H9 (cell line): ENCODE data around the gene ARHGEF33. TPM values are rescaled to one million over a fixed set of nuclear protein-coding genes. Genes with fewer than 3 reads are reported as not detected.

Source experiments
- DNase-seq: peaks from one replicate; pipeline ENCODE4 v3.0.0-alpha.2; 2017
- H2AFZ ChIP-seq: one replicate; pipeline ENCODE4 v1.6.1; 2013; ENCODE audit warnings: mild to moderate bottlenecking, low read length, control low read depth, moderate library complexity
- H2AK5ac ChIP-seq: 2 replicates; pipeline ENCODE4 v1.6.1; 2013; ENCODE audit warnings: low read length, control low read depth, mixed read lengths; ENCODE audit not compliant: insufficient read length
- H2BK120ac ChIP-seq: one replicate; pipeline ENCODE4 v1.6.1; 2013; ENCODE audit warnings: low read depth, mild to moderate bottlenecking, low read length, control low read depth, inconsistent platforms; ENCODE audit not compliant: poor library complexity, severe bottlenecking
- H2BK12ac ChIP-seq: 2 replicates; pipeline ENCODE4 v1.6.1; 2013; ENCODE audit warnings: low read length, control low read depth, mixed read lengths, low read depth; ENCODE audit not compliant: insufficient read length
- H2BK15ac ChIP-seq: 2 replicates; pipeline ENCODE4 v1.6.1; 2013; ENCODE audit warnings: low read depth, low read length, control low read depth
- H2BK20ac ChIP-seq: one replicate; pipeline ENCODE4 v1.6.1; 2013; ENCODE audit warnings: low read depth, mild to moderate bottlenecking, low read length, control low read depth, inconsistent platforms; ENCODE audit not compliant: poor library complexity, severe bottlenecking
- H2BK5ac ChIP-seq: 2 replicates; pipeline ENCODE4 v1.6.1; 2013; ENCODE audit warnings: low read length, control low read depth, mixed read lengths; ENCODE audit not compliant: insufficient read length
- H3K14ac ChIP-seq: 2 replicates; pipeline ENCODE4 v1.6.1; 2013; ENCODE audit warnings: low read length, control low read depth; ENCODE audit not compliant: insufficient read depth
- H3K18ac ChIP-seq: 2 replicates; pipeline ENCODE4 v1.6.1; 2013; ENCODE audit warnings: low read depth, mild to moderate bottlenecking, mixed read lengths, low read length, control low read depth; ENCODE audit not compliant: insufficient read length
- H3K23ac ChIP-seq: 2 replicates; pipeline ENCODE4 v1.6.1; 2013; ENCODE audit warnings: low read length, control low read depth, mixed read lengths, low read depth; ENCODE audit not compliant: insufficient read length
- H3K23me2 ChIP-seq: 2 replicates; pipeline ENCODE4 v1.6.1; 2013; ENCODE audit warnings: low read depth, mild to moderate bottlenecking, mixed read lengths, low read length, control low read depth; ENCODE audit not compliant: insufficient read length, poor library complexity, severe bottlenecking
- H3K27ac ChIP-seq: 2 replicates; pipeline ENCODE4 v1.5.1; 2013; ENCODE audit warnings: low read length, control low read depth, mixed read lengths, low read depth; ENCODE audit not compliant: insufficient read length
- H3K27me3 ChIP-seq: 2 replicates; pipeline ENCODE4 v1.6.1; 2013; ENCODE audit warnings: low read length, control low read depth, inconsistent platforms; ENCODE audit not compliant: insufficient read depth
- H3K4ac ChIP-seq: 2 replicates; pipeline ENCODE4 v1.6.1; 2013; ENCODE audit warnings: low read depth, mild to moderate bottlenecking, control low read depth, inconsistent platforms, low read length, moderate library complexity
- H3K4me1 ChIP-seq: 2 replicates; pipeline ENCODE4 v1.6.1; 2013; ENCODE audit warnings: low read length, control low read depth, inconsistent platforms; ENCODE audit not compliant: insufficient read depth
- H3K4me2 ChIP-seq: 2 replicates; pipeline ENCODE4 v1.6.1; 2013; ENCODE audit warnings: low read length, control low read depth, mixed read lengths; ENCODE audit not compliant: insufficient read length, insufficient read depth
- H3K56ac ChIP-seq: 2 replicates; pipeline ENCODE4 v1.6.1; 2013; ENCODE audit warnings: low read depth, mild to moderate bottlenecking, mixed read lengths, low read length, control low read depth; ENCODE audit not compliant: insufficient read length
- H3K79me1 ChIP-seq: 2 replicates; pipeline ENCODE4 v1.6.1; 2013; ENCODE audit warnings: low read depth, mild to moderate bottlenecking, moderate library complexity, low read length, control low read depth, inconsistent platforms; ENCODE audit not compliant: insufficient read depth, poor library complexity, severe bottlenecking
- H3K79me2 ChIP-seq: 2 replicates; pipeline ENCODE4 v1.6.1; 2013; ENCODE audit warnings: low read length, control low read depth, inconsistent platforms; ENCODE audit not compliant: insufficient read depth
- H3K9ac ChIP-seq: 2 replicates; pipeline ENCODE4 v1.6.1; 2013; ENCODE audit warnings: low read length, control low read depth, mixed read lengths; ENCODE audit not compliant: insufficient read length; ENCODE audit errors: extremely low read depth
- H3K9me3 ChIP-seq: one replicate; pipeline ENCODE4 v1.6.1; 2013; ENCODE audit warnings: low read depth, low read length, inconsistent platforms; ENCODE audit not compliant: control insufficient read depth
- H3T11ph ChIP-seq: one replicate; pipeline ENCODE4 v1.6.1; 2013; ENCODE audit warnings: mild to moderate bottlenecking, low read length, control low read depth, inconsistent platforms
- H4K20me1 ChIP-seq: one replicate; pipeline ENCODE4 v1.6.1; 2013; ENCODE audit not compliant: control insufficient read depth, insufficient read length, insufficient read depth
- H4K5ac ChIP-seq: 2 replicates; pipeline ENCODE4 v1.6.1; 2013; ENCODE audit warnings: low read depth, mild to moderate bottlenecking, mixed read lengths, low read length, control low read depth; ENCODE audit not compliant: insufficient read length
- H4K8ac ChIP-seq: replicated peaks from 2 replicates; pipeline ENCODE4 v1.6.1; 2013; ENCODE audit warnings: low read length, control low read depth, mixed read lengths, low read depth; ENCODE audit not compliant: insufficient read length
- H4K91ac ChIP-seq: 2 replicates; pipeline ENCODE4 v1.6.1; 2013; ENCODE audit warnings: low read depth, mild to moderate bottlenecking, moderate library complexity, mixed read lengths, low read length, control low read depth; ENCODE audit not compliant: insufficient read length
- H3K27ac Mint-ChIP-seq, 3 experiments: 2 replicates in 2 of 3; 3 replicates in 1 of 3; pipeline ENCODE4 v1.8.0; 2020 to 2021; ENCODE audit warnings: mixed read lengths in 3 of 3, mild to moderate bottlenecking in 1 of 3, moderate library complexity in 1 of 3
- H3K27me3 Mint-ChIP-seq: 2 replicates; pipeline ENCODE4 v1.8.0; 2021; ENCODE audit warnings: low read depth, mild to moderate bottlenecking, moderate library complexity, mixed read lengths
- H3K36me3 Mint-ChIP-seq, 3 experiments: 2 replicates in 2 of 3; 3 replicates in 1 of 3; pipeline ENCODE4 v1.8.0; 2020 to 2021; ENCODE audit warnings: low read depth in 3 of 3, mixed read lengths in 3 of 3; ENCODE audit not compliant: insufficient read depth in 1 of 3
- H3K4me1 Mint-ChIP-seq, 2 experiments: 2 replicates each; pipeline ENCODE4 v1.8.0; 2020; ENCODE audit warnings: mixed read lengths in 2 of 2
- H3K4me3 Mint-ChIP-seq, 2 experiments: 2 replicates in 1 of 2; 3 replicates in 1 of 2; pipeline ENCODE4 v1.8.0; 2020 to 2021; ENCODE audit warnings: mild to moderate bottlenecking in 2 of 2, mixed read lengths in 2 of 2, moderate library complexity in 1 of 2
- H3K9me3 Mint-ChIP-seq, 2 experiments: 2 replicates in 1 of 2; 3 replicates in 1 of 2; pipeline ENCODE4 v1.8.0; 2020; ENCODE audit warnings: mild to moderate bottlenecking in 2 of 2, mixed read lengths in 2 of 2, moderate library complexity in 1 of 2
- CTCF ChIP-seq: fragments of 200-600 bp; sonication (generic); conservative IDR thresholded peaks from 3 replicates; pipeline ENCODE4 v1.8.0; 2021; ENCODE audit warnings: antibody characterized with exemption, mild to moderate bottlenecking
- WGBS: extraction: QIAGEN DNeasy Blood & Tissue Kit; methylation state at CpG from one replicate; pipeline ENCODE4 v1.1.7; 2013; ENCODE audit warnings: missing lambda C conversion rate, low lambda C conversion rate, mixed read lengths; ENCODE audit not compliant: insufficient read length; ENCODE audit errors: extremely low coverage; 5-methylcytosine and 5-hydroxymethylcytosine counted together
- total RNA-seq: library from RNA; stranded (reverse); gene quantifications from 2 replicates; pipeline ENCODE4 v1.2.1, GENCODE V29; 2021

Gene ARHGEF33
- total RNA-seq, 1 experiment from 2014 or later: 0.92 TPM

GRCh38 chr2:38930600-38930999, 40.9 kb downstream of the ARHGEF33 start:
- Mint-ChIP-seq H3K27me3 (no peaks in the 10 kb centered on the region), H3K27ac (no peak overlapping the region)
- H3K4ac ChIP-seq: no peak overlapping the region

More at GRCh38 chr2:38930600-38930999, 40.9 kb downstream of the ARHGEF33 start:
- Histone ChIP-seq H2AFZ (no peak overlapping the region), H3K79me1 (no peaks in the 10 kb centered on the region), H2BK120ac (no peak overlapping the region), H3K56ac (no peak overlapping the region), H3K23ac (no peak overlapping the region), H3K4me2 (no peak overlapping the region), H4K20me1 (no peaks in the 10 kb centered on the region), H3K27me3 (no peaks in the 10 kb centered on the region), H3K79me2 (no peaks in the 10 kb centered on the region), H3K14ac (no peak overlapping the region), H3K9ac (no peak overlapping the region), H2BK15ac (no peak overlapping the region), H2BK5ac (no peak overlapping the region), H4K91ac (no peak overlapping the region), H3K23me2 (no peaks in the 10 kb centered on the region), H2AK5ac (no peak overlapping the region), H4K5ac (no peak overlapping the region), H3K18ac (no peak overlapping the region), H3T11ph (no peak overlapping the region), H2BK20ac (no peak overlapping the region), H3K9me3 (no peaks in the 10 kb centered on the region), H3K4me1 (no peaks in the 10 kb centered on the region), H3K27ac (no peak overlapping the region), H2BK12ac (no peak overlapping the region), H4K8ac (no peak overlapping the region)
- no peaks in the 10 kb centered on the region for H3K36me3 Mint-ChIP-seq
- H3K4me1 Mint-ChIP-seq: peaks cover 0 to 5% of the 10 kb centered on the region in 2 experiments; a peak in 2 of 4 replicates
- no peak for DNase-seq
- no peaks in the 10 kb centered on the region for H3K9me3 Mint-ChIP-seq
- no peak for TF ChIP-seq CTCF
- whole genome bisulfite sequencing: no CpG with 5 or more reads among the region's 2 CpGs
- no peak overlapping the region for H3K4me3 Mint-ChIP-seq
